GM21515 (cell line): ENCODE data around the gene JRKL.
"Not testable (repeated sequence)": the region's sequence is repeated elsewhere in the genome, so short reads cannot be mapped to it uniquely, and the experiment has no call there.

Experiments used
- ATAC-seq: cut with Tn5 transposase; IDR thresholded peaks from one replicate; pipeline ENCODE4 v1.9.1; 2021; ENCODE audit not compliant: unreplicated experiment

JRKL gene

GRCh38 chr11:96393753-96394348, 4.0 kb downstream of the JRKL start:
- no peak for ATAC-seq

GRCh38 chr11:96394773-96395172, 5.0 kb downstream of the JRKL start:
- no peak for ATAC-seq

GRCh38 chr11:96396637-96397036, 6.8 kb downstream of the JRKL start:
- no peak for ATAC-seq

- no peak for ATAC-seq
Observed at GRCh38 chr11:96397863-96398262, 8.1 kb downstream of the JRKL start.

- no peak for ATAC-seq
Observed at GRCh38 chr11:96400697-96401096, 10.9 kb downstream of the JRKL start.

- ATAC-seq: not testable (repeated sequence)
Observed at GRCh38 chr11:96411412-96411811, 21.6 kb downstream of the JRKL start.

GRCh38 chr11:96412761-96413381, 23.1 kb downstream of the JRKL start:
- no peak for ATAC-seq

- ATAC-seq: no peak
Observed at GRCh38 chr11:96413408-96413807, 23.6 kb downstream of the JRKL start.

GRCh38 chr11:96424693-96425092, 34.9 kb downstream of the JRKL start:
- ATAC-seq: no peak

GRCh38 chr11:96430668-96431067, 40.9 kb downstream of the JRKL start:
- no peak for ATAC-seq

GRCh38 chr11:96432654-96433053, 42.8 kb downstream of the JRKL start:
- not testable (repeated sequence) for ATAC-seq
